H54 (cell line): Measurements from ENCODE around the gene AK9.
"Not testable (repeated sequence)": the region's sequence is repeated elsewhere in the genome, so short reads cannot be mapped to it uniquely, and the experiment has no call there.

Experiments used
- DNase-seq: peaks from one replicate; pipeline ENCODE4 v3.0.0; 2011; ENCODE audit warnings: low spot score, mixed read lengths; ENCODE audit not compliant: insufficient read length
- FAIRE-seq: peaks from 3 replicates; lab custom pipeline; 2011; peaks lifted over from hg19 to GRCh38; lab: Jason Lieb, UNC
- POLR2A ChIP-seq: IDR thresholded peaks from 2 replicates; pipeline ENCODE4 v1.6.1; 2011; ENCODE audit warnings: low read depth, mild to moderate bottlenecking, low read length

AK9 gene

DNA sequence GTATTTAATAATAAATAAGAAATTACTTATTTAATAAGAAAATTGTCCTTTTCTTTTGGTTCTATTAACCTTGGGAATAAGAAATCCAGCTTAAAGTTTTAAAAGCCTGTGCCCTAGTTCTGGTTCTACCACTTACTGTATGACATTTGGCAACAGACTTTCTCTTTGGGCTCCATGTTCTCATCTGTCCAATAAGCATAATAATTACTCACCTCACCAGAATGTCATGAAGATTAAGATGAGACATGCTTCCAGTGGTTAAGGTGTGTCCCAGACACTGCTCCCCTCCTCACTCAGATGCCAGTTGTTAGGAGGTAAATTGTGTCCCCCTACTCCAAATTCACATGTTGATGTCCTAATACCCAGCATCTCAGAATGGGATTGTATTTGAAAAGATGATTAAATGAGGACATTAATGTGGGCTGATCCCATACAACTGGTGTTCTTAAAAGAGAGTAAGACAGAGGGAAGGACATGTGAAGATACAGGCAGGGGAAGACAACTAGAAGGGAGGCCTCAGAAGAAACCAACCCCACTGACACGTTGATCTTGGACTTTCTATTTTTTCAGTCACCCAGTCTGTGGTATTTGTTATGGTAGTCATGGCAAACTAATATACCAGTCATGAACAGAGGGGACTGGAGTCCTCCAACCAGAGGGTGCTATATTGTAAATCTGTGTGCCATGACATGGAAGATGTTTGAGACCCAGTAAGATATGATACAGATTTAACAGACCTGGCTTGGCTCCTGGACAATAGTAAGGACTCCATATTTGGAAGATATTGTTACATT, 229.1 kb downstream of the AK9 start:
- FAIRE-seq: no peak
- TF ChIP-seq POLR2A: no peak

DNA sequence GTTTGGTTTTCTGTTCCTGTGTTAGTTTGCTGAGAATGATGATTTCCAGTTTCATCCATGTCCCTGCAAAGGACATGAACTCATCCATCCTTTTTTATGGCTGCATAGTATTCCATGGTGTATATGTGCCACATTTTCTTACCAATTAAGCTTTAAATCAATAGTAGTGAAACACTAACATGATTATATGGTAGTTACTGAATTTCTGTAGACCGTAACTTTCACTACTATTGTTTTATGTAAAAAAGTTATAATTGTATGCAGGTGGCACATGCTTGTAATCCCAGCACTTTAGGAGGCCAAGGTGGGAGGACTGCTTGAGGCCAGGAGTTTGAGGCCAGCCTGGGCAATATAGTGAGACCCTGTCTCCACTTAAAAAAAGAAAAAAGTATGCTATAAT, 229.8 kb downstream of the AK9 start:
- DNase-seq, FAIRE-seq: not testable (repeated sequence)

More for the DNA sequence above, 229.1 kb downstream of the AK9 start:
- no peak for DNase-seq

DNA sequence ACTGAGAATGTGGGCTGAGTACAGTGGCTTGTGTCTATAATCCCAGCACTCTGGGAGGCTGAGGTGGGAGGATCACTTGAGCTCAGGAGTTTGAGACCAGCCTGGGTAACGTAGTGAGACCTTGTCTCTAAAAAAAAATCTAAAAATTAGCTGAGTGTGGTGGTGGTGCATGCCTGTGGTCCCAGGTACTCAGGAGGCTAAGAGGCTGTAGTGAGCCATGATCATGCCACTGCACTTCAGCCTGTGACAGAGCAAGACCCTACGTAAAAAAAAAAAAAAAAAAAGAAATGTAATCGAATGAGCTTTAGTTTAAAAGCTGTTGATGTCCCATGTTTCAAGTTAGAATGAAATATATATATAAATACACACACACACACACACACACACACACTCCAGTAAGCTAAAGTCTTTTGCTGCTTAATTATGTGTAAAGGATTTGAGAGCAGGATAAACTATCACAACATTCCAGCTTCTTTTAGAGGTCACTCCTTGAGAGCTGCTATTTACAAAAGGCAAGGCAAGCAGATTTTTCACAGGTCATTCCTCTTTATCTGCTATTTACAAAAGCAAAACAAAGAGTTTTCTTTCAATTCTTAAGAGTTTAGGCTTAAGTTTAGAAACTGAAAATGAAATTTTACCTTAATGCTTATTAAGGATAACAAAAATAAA, 230.7 kb downstream of the AK9 start:
- DNase-seq (no peak), FAIRE-seq (no peak)
- no peak for TF ChIP-seq POLR2A

DNA sequence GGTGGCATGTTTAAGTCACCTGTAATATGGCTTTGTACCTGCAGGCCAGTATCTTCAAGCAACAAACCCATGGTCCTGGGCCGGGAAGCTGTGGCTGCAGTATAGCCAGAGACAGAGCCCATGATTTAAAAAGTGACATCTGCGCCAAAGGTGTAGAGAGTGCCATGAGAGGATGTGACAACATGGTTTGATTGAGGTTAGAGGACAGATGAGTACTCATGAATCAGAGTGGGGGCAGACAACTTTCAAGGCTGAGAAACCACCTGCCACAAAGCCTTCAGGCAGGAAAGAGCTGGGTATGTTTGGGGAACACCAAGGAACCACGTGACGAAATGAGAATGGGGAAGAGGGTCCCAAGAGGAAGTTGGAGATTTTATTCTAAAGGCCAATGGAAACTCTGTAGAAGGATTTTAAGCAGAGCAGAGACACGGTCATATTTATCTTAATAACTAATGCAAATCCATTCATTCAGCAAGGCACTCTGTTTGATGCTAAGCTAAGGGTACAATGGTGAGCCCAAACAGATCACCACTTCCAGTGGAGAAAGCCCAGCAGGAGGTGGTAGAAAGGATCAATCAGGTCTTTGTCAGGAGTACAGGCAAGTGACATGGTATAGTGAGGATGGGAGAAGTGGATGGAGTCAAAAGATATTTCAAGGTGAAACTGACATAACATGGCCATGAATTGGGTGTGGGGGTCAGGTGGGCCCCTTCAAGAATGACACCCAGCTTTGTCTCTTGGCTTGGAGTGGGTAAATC, 232.0 kb downstream of the AK9 start:
- FAIRE-seq (no peak), DNase-seq (no peak)

DNA sequence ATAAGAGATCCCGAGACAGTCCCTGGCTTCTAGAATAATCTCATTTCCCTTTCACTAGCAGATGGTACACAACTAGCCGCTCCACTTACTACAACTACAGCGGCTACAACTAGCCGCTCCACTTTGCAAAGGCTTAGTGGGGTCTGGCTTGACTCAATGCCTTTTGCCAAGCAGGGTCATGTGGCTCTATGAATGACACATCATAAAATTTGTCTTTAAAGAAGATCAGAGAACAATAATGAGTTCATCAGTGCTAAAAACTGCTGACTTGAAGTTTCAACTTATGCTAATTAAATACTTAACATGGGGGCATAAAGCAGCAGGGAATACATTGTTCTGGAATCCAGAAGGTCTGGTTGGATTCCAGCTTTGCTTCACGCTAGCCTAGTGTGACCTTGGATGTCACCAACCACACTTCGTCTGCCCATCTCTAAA, 233.4 kb downstream of the AK9 start:
- no peak for TF ChIP-seq POLR2A
- no peak for FAIRE-seq
- DNase-seq: no peak

More for the DNA sequence above, 232.0 kb downstream of the AK9 start:
- no peak for TF ChIP-seq POLR2A

DNA sequence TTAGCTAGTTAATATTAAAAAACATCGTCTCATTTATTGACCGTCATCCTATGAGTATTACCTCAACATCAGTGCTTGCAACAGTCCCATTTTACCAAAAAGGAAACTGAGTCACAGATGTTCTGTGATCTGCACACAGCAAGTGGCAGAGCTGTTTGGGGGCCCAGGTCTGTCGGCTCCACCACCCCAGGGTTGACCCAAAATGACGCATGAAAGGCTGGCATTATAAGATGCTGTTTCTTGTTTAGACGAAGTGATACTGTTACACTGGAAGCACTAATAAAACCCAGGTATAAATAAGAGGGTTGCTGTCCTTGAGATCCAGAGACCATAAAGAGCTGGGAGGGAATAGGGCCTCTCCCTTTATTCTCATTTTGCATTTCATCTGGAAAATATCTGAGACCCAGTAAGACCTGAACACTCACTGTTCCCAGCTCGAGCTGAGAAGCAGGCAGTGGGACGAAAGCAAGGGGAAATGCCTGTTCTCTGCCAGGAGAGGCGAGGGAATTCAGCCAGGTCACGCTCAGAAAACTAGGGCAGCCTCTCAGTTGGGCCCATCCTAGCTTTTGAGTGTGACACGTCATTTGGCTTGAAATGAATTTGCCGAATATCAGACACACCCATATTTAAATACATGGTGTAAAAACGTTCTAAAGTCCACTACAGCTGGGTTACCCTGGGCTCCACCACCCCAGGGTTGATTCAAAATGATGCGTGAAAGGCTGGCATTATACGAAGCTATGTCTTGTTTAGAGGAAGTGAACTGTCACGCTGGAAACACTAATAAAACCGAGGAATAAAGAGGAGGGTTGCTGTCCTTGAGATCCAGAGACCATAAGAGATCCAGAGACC, 234.1 kb downstream of the AK9 start:
- DNase-seq (no peak), FAIRE-seq (no peak)
- no peak for TF ChIP-seq POLR2A

DNA sequence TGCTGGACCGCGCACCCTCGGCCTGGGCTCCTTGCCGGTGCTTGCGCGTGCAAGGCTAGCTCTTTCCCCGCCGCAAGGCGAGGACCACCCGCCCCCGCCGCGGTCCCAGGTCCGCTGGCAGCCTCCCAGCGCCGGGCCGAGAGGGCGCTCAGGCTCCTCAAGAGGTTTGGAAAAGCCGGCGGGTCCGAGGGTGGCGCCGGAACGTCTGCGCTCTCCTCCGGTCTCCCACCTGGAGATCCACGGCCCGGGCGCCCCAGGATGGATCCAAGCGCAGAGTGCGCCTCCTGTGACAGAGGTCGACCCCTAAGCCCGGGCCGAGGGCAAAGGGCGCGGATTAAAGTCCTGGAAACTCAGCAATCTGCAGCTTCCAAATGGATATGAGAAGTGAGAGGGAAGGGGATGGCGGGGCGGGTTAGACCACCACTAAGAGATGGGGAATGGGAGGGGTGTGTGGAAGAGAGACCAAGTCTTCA, 234.9 kb downstream of the AK9 start:
- no peak for TF ChIP-seq POLR2A
- FAIRE-seq (no peak), DNase-seq (no peak)

DNA sequence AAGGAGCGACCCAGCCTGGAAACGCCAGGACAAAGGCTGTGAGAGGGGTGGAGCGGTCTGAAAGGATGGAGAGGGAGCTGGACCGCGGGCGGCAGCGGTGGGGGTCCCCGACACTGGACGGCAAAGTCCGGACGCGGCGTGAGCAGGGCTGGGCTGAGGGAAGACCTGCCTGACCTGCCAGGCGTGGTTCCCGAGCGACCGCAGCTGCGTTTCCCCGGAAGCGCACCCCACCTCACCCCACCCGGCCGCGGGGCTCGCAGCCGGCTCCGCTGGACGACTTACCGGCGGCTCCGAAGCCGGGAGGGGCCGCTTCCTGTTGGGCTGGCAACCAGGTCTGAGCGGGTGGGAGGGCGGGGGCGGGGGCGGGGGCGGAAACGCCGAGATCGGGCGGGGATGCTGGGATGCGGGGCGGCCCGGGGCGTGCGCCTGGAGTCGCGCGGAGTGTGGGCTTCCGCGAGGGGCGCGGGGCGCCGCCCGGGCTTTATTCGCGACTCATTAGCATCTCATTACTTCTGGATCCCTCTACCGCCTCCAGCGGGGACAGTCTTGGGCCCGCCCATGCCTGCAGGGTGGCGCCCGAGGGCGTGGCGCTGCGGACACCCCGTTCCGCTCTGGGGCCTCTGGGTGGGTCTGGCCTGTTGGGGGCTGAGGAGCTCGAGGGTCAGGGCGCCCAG, 235.4 kb downstream of the AK9 start, which contains the start of gene MICAL1:
Gene MICAL1 (minus strand): TSS at position 336 of the 674 bp plus-strand sequence. CDS start 1,576 bp downstream, outside the sequence.
- DNase-seq (peak; percentile 60), FAIRE-seq (no peak)
- peak; percentile 68 for TF ChIP-seq POLR2A

DNA sequence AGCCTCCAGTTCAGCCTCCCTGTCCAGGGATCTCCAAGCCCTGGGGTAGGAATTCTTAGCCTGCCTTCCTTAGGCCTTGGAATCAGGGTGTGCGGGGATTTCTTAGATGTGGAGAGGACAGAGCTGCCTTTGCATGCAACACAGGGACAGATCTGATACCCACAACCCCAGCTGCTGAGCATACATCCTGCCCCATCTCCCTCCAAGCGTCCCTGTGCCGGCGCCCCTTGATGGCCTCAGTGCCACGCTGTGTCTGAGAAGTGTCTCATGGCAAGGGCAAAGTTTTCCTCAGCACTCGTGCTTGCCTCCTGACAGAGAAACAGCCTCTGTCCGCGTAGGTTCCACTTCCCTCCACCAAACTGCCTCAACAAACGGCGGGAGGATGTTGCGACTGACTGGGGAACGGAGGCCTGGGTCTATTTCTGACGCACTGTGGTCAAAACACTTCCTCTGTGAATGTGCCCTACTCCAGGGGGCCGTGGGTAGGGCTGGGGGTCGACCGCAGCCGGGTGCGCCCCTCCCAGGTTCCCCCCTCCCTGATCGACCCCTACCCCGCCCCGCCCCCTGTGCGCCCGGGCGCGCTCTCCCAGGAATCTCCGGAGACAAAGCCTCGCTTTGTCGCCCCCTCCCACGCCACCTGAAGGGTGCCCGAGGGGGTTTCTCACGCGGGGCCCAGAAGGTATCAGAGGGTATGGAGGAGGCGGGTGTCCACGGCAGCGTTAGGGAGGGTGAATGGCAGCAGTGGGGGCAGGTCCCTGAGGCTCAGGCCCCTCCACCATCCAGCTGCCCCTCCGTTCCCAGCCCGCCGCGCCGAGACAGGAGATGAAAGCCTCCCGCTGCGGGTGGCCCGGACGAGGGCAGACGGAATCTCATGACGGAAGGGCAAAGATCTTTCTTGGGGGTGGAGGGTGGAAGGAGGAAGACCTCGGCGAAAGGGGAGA, 236.2 kb downstream of the AK9 start:
- no peak for FAIRE-seq
- TF ChIP-seq POLR2A: no peak
- no peak for DNase-seq

DNA sequence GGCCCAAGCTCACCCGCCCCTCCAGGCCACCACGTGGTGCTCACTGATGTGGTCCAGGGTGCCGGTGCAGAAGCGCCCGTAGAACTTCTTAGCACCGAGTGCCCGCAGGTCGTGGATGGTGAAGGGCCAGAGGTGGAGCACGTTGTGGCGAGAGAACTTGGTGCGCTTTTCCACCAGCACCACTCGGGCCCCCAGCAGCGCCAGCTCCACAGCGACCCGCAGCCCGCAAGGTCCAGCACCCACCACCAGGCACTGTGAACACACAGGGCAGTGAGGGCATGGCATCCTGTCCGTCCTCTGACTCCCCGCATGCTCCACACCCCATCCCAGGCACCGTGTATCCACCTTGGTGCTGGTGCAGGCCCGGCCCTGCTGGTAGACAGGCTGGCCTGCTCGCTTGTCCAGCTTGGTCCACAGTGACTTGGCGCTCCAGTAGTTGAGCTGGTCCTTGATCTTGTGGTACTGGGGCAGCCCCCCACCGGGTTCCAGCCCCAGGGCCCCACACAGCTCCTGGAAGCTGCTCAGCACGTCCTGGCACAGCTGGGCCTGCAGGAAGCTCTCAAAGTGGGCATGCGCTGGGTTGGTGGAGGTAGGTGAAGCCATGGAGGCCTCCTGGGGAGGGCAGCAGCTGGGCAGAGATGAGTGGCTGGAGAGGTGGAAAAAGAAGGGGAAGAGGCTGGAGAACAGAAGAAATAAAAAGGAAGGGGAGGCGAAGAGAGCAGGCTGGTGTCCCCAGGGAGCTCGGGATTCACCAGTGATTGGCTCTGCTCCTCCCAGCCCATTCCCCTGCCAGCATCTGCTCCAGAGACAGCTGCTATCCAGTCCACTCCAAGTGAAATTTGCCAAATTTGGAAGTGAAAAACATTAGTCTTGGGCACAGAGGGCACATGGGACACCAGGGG, 237.2 kb downstream of the AK9 start:
- TF ChIP-seq POLR2A: no peak
- DNase-seq: no peak
- FAIRE-seq: no peak

DNA sequence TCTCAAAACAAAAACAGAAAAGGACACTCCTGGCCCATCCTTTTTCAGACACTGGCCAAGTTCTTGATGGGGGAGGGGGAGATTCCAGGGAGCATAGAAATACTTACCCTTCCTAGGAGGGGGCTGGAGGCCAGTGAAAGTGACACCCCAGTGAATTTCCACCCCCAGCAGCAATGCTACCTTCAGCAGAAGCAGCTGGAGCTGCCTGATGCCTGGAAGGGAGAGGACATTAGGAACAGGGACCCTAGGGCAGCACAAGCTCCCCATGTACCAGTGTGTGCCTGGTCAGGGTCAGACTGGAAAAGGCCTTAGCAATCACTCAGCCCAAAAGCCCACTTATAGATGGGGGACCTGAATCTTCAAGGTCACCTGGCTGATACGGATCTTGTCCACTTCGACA, 237.8 kb downstream of the AK9 start:
- TF ChIP-seq POLR2A: no peak
- FAIRE-seq (no peak), DNase-seq (no peak)
